ENCODE results near the gene C11orf97.

The C11orf97 gene

DNA sequence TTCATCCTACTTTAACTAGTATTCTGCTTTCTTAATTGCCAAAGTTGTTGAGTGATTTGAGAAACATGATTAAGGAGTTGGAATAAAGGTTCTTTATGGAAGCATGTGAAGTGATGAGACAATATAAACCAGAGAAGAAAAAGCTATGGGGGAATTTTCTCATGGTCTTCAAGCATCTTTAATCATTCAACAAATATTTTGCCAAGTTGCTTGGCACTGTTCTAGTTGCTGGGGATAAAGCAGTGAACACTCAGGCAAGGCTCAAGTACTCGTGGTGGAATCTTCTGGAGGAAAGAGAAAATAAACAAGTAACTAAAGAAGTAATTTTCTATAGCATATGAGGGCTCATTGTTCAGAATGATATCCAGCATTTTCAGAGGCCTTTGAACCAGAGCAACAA is 45.7 kb downstream of the C11orf97 start:
- H3K27me3 ChIP-seq (replicated peaks; ENCODE audit: insufficient read depth, low read length): no peaks in the 10 kb centered on the region
- no peaks in the 10 kb centered on the region for H3K4me1 ChIP-seq (ENCODE audit: low read length)
- no peaks in the 10 kb centered on the region for H4K20me1 ChIP-seq (ENCODE audit: insufficient read depth, low read length)
- no peak overlapping the region for H3K4me2 ChIP-seq (ENCODE audit: low read depth, low read length)
- no peak overlapping the region for H3K27ac ChIP-seq (ENCODE audit: low read length)
- no peaks in the 10 kb centered on the region for H3K9me3 ChIP-seq (replicated peaks; ENCODE audit: insufficient read depth, low read length)
- H3K9ac ChIP-seq (ENCODE audit: low read length): no peak overlapping the region
- no peaks in the 10 kb centered on the region for H3K36me3 ChIP-seq (replicated peaks; ENCODE audit: insufficient read depth, low read length)
- TF ChIP-seq EZH2 (optimal IDR thresholded peaks at IDR 0.05; ENCODE audit: low read depth, low read length): no peak
- TF ChIP-seq CTCF (IDR thresholded peaks at IDR 0.05; ENCODE audit: low read length): no peak
- no peak for TF ChIP-seq EZH2phosphoT487 (IDR thresholded peaks at IDR 0.05; ENCODE audit: low read length)
- H2AFZ ChIP-seq (ENCODE audit: low read length): no peak overlapping the region
- no peaks in the 10 kb centered on the region for H3K9me2 ChIP-seq (replicated peaks; ENCODE audit: insufficient read depth, low read length)
- no peak overlapping the region for H3K4me3 ChIP-seq (ENCODE audit: low read length)
- H3F3A ChIP-seq (ENCODE audit: insufficient read depth, low read length): no peaks in the 10 kb centered on the region
- H3K79me2 ChIP-seq (ENCODE audit: low read length): no peaks in the 10 kb centered on the region
- no peak for DNase-seq

DNA sequence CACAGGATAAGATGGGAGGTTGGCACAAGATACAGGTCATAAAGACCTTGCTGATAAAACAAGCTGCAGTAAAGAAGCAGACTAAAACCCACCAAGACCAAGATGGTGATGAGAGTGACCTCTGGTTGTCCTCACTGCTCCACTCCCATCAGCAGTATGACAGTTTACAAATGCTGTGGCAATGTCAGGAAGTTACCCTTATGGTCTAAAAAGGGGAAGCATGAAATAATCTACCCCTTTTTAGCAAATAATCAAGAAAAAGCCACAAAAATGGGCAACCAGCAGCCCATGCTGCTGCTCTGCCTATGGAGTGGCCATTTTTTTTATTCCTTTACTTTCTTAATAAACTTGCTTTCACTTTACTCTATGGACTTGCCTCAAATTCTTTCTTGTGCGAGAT is 46.2 kb downstream of the C11orf97 start:
- no peaks in the 10 kb centered on the region for H4K20me1 ChIP-seq (ENCODE audit: insufficient read depth, low read length)
- H3K9me2 ChIP-seq (replicated peaks; ENCODE audit: insufficient read depth, low read length): no peaks in the 10 kb centered on the region
- H3K9ac ChIP-seq (ENCODE audit: low read length): no peak overlapping the region
- H3F3A ChIP-seq (ENCODE audit: insufficient read depth, low read length): no peaks in the 10 kb centered on the region
- TF ChIP-seq EZH2 (optimal IDR thresholded peaks at IDR 0.05; ENCODE audit: low read depth, low read length) (no peak), CTCF (IDR thresholded peaks at IDR 0.05; ENCODE audit: low read length) (no peak), EZH2phosphoT487 (IDR thresholded peaks at IDR 0.05; ENCODE audit: low read length) (no peak)
- H3K4me3 ChIP-seq (ENCODE audit: low read length): no peak overlapping the region
- no peaks in the 10 kb centered on the region for H3K36me3 ChIP-seq (replicated peaks; ENCODE audit: insufficient read depth, low read length)
- no peaks in the 10 kb centered on the region for H3K79me2 ChIP-seq (ENCODE audit: low read length)
- DNase-seq: no peak
- H3K27ac ChIP-seq (ENCODE audit: low read length): no peak overlapping the region
- no peaks in the 10 kb centered on the region for H3K4me1 ChIP-seq (ENCODE audit: low read length)
- no peak overlapping the region for H2AFZ ChIP-seq (ENCODE audit: low read length)
- no peaks in the 10 kb centered on the region for H3K27me3 ChIP-seq (replicated peaks; ENCODE audit: insufficient read depth, low read length)
- H3K4me2 ChIP-seq (ENCODE audit: low read depth, low read length): no peak overlapping the region
- H3K9me3 ChIP-seq (replicated peaks; ENCODE audit: insufficient read depth, low read length): no peaks in the 10 kb centered on the region

DNA sequence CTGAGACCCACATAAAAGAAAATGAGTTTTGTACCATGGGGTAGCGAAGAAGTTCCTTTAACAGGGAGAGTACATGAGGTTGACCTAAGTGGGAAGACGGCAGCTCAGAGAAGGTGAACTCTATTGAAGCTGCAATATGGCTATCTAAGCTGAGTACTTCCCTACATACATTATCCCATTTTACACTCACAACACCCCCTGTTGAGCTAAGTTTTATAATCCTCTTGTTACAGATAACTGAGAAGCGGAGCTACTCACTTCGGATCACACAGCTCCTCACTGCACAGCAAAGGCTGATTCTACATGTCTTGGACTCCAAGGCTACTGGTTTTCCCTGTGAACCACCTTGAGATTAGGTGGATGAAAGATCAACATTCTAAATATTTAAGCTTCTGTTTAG is 46.7 kb downstream of the C11orf97 start:
- TF ChIP-seq EZH2phosphoT487 (IDR thresholded peaks at IDR 0.05; ENCODE audit: low read length): no peak
- no peak for TF ChIP-seq CTCF (IDR thresholded peaks at IDR 0.05; ENCODE audit: low read length)
- no peak for TF ChIP-seq EZH2 (optimal IDR thresholded peaks at IDR 0.05; ENCODE audit: low read depth, low read length)
- Histone ChIP-seq H3K4me1 (ENCODE audit: low read length) (no peaks in the 10 kb centered on the region), H3K4me3 (ENCODE audit: low read length) (no peak overlapping the region), H4K20me1 (ENCODE audit: insufficient read depth, low read length) (no peaks in the 10 kb centered on the region), H3K27me3 (replicated peaks; ENCODE audit: insufficient read depth, low read length) (no peaks in the 10 kb centered on the region), H3K9me2 (replicated peaks; ENCODE audit: insufficient read depth, low read length) (no peaks in the 10 kb centered on the region), H3F3A (ENCODE audit: insufficient read depth, low read length) (no peaks in the 10 kb centered on the region), H3K9me3 (replicated peaks; ENCODE audit: insufficient read depth, low read length) (no peaks in the 10 kb centered on the region), H3K4me2 (ENCODE audit: low read depth, low read length) (no peak overlapping the region), H3K79me2 (ENCODE audit: low read length) (no peaks in the 10 kb centered on the region), H2AFZ (ENCODE audit: low read length) (no peak overlapping the region), H3K9ac (ENCODE audit: low read length) (no peak overlapping the region), H3K27ac (ENCODE audit: low read length) (no peak overlapping the region), H3K36me3 (replicated peaks; ENCODE audit: insufficient read depth, low read length) (no peaks in the 10 kb centered on the region)
- no peak for DNase-seq

All from MM.1S (cell line).